HL-60 (cell line): ENCODE results near the gene CYP4F22.
A peak's percentile ranks its signal among the peaks of the same experiment; 100 is the strongest.

Source experiments
- DNase-seq, 2 experiments: peaks; one replicate each; pipeline ENCODE4 v3.0.0-alpha.2; 2010 to 2020; ENCODE audit warnings: low read depth in 1 of 2, low spot score in 1 of 2
- H3K27ac ChIP-seq: fragments of 250-450 bp; sonication (Bioruptor Pico); replicated peaks from 2 replicates; pipeline ENCODE4 v1.5.1; 2020; ENCODE audit warnings: mild to moderate bottlenecking, moderate library complexity
- H3K27me3 ChIP-seq: fragments of 250-450 bp; sonication (Bioruptor Pico); 2 replicates; pipeline ENCODE4 v1.5.1; 2021; ENCODE audit warnings: mild to moderate bottlenecking, moderate library complexity; ENCODE audit not compliant: insufficient read depth, poor library complexity, severe bottlenecking
- H3K4me3 ChIP-seq: replicated peaks from 2 replicates; pipeline ENCODE4 v1.5.1; 2011; ENCODE audit warnings: mild to moderate bottlenecking, control low read depth, low read length; ENCODE audit not compliant: insufficient read depth
- CTCF ChIP-seq: IDR thresholded peaks from one replicate; pipeline ENCODE4 v1.5.1; 2011; ENCODE audit warnings: low read length, control low read depth, inconsistent platforms; ENCODE audit not compliant: insufficient read depth
- GABPA ChIP-seq: IDR thresholded peaks from 2 replicates; pipeline ENCODE4 v1.6.1; 2012; ENCODE audit warnings: low read depth
- POLR2AphosphoS5 ChIP-seq: IDR thresholded peaks from 2 replicates; pipeline ENCODE4 v1.6.1; 2012; ENCODE audit warnings: low read depth
- REST ChIP-seq: IDR thresholded peaks from 2 replicates; pipeline ENCODE4 v1.6.1; 2012; ENCODE audit warnings: low read depth; ENCODE audit not compliant: insufficient replicate concordance
- SPI1 ChIP-seq: IDR thresholded peaks from 2 replicates; pipeline ENCODE4 v1.6.1; 2012; ENCODE audit warnings: low read depth, mild to moderate bottlenecking, borderline replicate concordance

CYP4F22 gene

GRCh38 chr19:15577184-15577771, 69.0 kb downstream of the CYP4F22 start:
- TF ChIP-seq GABPA (no peak), REST (peak; percentile 95)
- H3K27me3 ChIP-seq: peaks cover 3% of the 10 kb centered on the region
- DNase-seq: no peak

GRCh38 chr19:15583346-15583745, 75.0 kb downstream of the CYP4F22 start:
- no peak overlapping the region for H3K27ac ChIP-seq
- no peak for DNase-seq
- no peak overlapping the region for H3K4me3 ChIP-seq
- peaks cover 3% of the 10 kb centered on the region for H3K27me3 ChIP-seq
- TF ChIP-seq GABPA (no peak), REST (no peak), CTCF (no peak), POLR2AphosphoS5 (no peak)

More at GRCh38 chr19:15577184-15577771, 69.0 kb downstream of the CYP4F22 start:
- Histone ChIP-seq H3K27ac (no peak overlapping the region), H3K4me3 (no peak overlapping the region)

GRCh38 chr19:15584095-15584494, 75.8 kb downstream of the CYP4F22 start:
- no peak for DNase-seq
- TF ChIP-seq GABPA: no peak
- no peak for TF ChIP-seq SPI1
- TF ChIP-seq POLR2AphosphoS5: no peak
- no peak for TF ChIP-seq REST
- TF ChIP-seq CTCF: no peak
- Histone ChIP-seq H3K4me3 (peak overlapping the region; percentile 47), H3K27me3 (peaks cover 3% of the 10 kb centered on the region), H3K27ac (no peak overlapping the region)
